Measurements from ENCODE around the gene RASSF8. TPM values are rescaled to one million over a fixed set of nuclear protein-coding genes. Genes with fewer than 3 reads are reported as not detected.

Gene RASSF8
- total RNA-seq, 4 donors from 2014 or later: 56.8 to 81.0 (median 77.3) TPM

DNA sequence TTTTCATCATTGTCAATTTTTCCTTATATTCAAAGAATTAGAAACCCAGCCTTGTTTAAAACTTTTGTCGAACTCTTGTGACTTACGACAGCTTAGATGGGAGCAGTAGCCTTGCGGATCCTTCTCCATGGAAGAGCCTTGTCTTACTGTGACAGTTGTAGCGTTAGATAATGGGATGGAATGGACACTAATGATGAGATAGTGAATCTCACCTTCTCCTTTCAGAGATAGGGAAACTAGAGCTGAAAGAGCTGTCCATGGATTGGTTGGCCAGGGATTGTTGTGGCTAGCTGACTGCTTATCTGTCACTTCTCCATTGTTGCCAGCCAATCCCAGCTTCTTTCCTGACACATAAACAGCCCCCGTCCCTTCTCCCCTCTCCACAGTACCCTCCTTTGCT is 107.0 kb downstream of the RASSF8 start:
- no peak for TF ChIP-seq EP300 (IDR thresholded peaks at IDR 0.05)
- TF ChIP-seq, protein P1, sequence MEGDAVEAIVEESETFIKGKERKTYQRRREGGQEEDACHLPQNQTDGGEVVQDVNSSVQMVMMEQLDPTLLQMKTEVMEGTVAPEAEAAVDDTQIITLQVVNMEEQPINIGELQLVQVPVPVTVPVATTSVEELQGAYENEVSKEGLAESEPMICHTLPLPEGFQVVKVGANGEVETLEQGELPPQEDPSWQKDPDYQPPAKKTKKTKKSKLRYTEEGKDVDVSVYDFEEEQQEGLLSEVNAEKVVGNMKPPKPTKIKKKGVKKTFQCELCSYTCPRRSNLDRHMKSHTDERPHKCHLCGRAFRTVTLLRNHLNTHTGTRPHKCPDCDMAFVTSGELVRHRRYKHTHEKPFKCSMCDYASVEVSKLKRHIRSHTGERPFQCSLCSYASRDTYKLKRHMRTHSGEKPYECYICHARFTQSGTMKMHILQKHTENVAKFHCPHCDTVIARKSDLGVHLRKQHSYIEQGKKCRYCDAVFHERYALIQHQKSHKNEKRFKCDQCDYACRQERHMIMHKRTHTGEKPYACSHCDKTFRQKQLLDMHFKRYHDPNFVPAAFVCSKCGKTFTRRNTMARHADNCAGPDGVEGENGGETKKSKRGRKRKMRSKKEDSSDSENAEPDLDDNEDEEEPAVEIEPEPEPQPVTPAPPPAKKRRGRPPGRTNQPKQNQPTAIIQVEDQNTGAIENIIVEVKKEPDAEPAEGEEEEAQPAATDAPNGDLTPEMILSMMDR (IDR thresholded peaks at IDR 0.05): no peak
- TF ChIP-seq POLR2A (IDR thresholded peaks at IDR 0.05; ENCODE audit: low read depth): no peak
- TF ChIP-seq POLR2AphosphoS5 (IDR thresholded peaks at IDR 0.05): no peak
- Histone ChIP-seq H3K36me3 (peaks cover 0 to 14% (median 0%) of the 10 kb centered on the region in 4 donors), H3K9me3 (no peaks in the 10 kb centered on the region), H3K27ac (replicated peaks in 1 of 4) (no peak overlapping the region), H3K4me3 (no peak overlapping the region), H3K4me1 (no peaks in the 10 kb centered on the region), H3K27me3 (no peaks in the 10 kb centered on the region)
- WGBS: 96% methylated on average over 5 of the region's 5 CpGs
- no peak for DNase-seq (ENCODE audit: extremely low spot score)
- intact Hi-C loops (cut with DNase I): no loop called here

DNA sequence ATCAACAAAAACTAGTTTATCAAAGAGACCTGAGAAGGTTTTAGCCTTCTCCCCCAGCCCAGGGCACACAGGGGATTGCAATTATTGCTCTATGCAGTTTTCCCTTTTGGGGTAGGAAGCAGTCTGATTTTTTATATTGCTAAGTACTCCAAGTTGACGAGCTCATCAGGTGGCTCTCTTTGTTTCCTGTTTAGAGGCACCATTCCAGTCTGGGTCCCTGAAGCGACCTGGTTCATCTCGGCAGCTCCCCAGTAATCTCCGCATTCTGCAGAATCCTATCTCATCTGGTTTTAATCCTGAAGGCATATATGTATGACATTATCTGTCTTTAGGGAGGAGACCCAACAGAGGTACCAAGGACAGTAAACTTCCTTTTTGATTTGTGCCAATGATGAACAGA is 110.0 kb downstream of the RASSF8 start:
- no peak overlapping the region for H3K27ac ChIP-seq (replicated peaks in 1 of 4)
- TF ChIP-seq, protein P1 (IDR thresholded peaks at IDR 0.05): no peak
- TF ChIP-seq POLR2AphosphoS5 (IDR thresholded peaks at IDR 0.05) (no peak), EP300 (IDR thresholded peaks at IDR 0.05) (no peak), POLR2A (IDR thresholded peaks at IDR 0.05; ENCODE audit: low read depth) (no peak)
- no peaks in the 10 kb centered on the region for H3K4me1 ChIP-seq
- 88% methylated on average over 4 of the region's 4 CpGs for WGBS
- no peak for DNase-seq (ENCODE audit: extremely low spot score)
- no peak overlapping the region for H3K4me3 ChIP-seq
- H3K36me3 ChIP-seq: peaks cover 0 to 14% (median 0%) of the 10 kb centered on the region in 4 donors
- no peaks in the 10 kb centered on the region for H3K9me3 ChIP-seq
- intact Hi-C loops (cut with DNase I): no loop called here
- H3K27me3 ChIP-seq: no peaks in the 10 kb centered on the region

DNA sequence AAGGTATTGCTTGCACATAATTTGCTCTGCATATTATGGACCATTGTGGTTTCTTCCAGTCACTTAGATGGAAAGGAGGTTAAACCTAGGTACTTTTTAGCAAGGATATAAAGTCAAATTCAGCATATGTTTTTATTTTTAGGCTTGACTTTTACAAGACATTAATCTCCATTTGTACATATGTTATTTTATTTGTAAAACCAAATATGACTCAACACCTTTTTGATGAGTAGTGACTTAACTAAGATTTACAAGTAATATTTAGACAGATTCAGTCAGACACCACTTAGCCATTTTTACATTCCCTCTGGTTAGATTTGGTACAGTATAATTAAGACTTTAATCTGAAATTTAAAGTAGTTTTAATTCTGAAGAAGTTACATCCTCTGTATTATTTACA is 111.3 kb downstream of the RASSF8 start:
- intact Hi-C loops (cut with DNase I): no loop called here
- Histone ChIP-seq H3K27ac (replicated peaks in 1 of 4) (no peak overlapping the region), H3K27me3 (no peaks in the 10 kb centered on the region), H3K9me3 (no peaks in the 10 kb centered on the region), H3K36me3 (peaks cover 0 to 14% (median 0%) of the 10 kb centered on the region in 4 donors), H3K4me1 (no peaks in the 10 kb centered on the region), H3K4me3 (no peak overlapping the region)
- TF ChIP-seq POLR2A (IDR thresholded peaks at IDR 0.05; ENCODE audit: low read depth): no peak
- TF ChIP-seq, protein P1 (IDR thresholded peaks at IDR 0.05): no peak
- TF ChIP-seq EP300 (IDR thresholded peaks at IDR 0.05): no peak
- DNase-seq (ENCODE audit: extremely low spot score): no peak

DNA sequence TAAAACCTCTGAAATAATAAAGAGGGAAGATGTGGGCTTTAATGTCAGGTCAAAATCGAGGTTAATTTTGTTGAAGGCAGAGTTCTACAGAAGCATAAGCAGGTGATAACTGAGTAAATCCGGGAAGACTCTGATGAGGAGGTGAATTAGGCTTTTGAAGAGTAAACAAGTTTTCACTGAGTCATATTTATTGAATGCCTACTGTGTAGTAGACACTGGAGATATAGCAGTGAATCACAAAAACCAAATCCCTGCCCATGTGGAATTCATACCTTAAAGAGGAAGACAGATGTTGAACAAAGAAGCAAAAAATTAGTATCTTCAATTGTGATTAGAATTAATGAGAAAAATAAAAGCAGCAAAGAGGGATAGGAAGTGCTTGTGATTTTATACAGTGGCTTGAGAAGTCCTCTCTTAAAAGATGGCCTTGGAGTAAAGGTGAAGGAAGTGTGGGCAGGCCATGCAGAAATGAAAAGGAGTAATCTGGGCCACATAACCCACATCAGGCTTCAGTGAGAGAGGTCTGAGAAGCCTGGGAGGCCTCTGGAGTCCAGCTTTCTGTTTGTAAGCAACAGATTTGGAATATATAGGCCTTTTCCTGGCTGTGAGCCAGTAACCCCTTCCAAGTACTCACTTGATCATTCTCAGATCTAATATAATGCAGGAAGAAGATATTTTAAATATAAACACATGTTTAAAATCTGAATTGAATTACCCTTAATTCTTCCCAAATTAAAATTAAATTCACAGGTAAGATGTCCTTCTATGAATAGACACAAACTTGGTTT is 119.6 kb downstream of the RASSF8 start:
- no peak overlapping the region for H3K27ac ChIP-seq (replicated peaks in 1 of 4)
- H3K4me1 ChIP-seq: no peaks in the 10 kb centered on the region
- no peak for DNase-seq (ENCODE audit: extremely low spot score)
- 91% methylated on average over 2 of the region's 2 CpGs for WGBS
- no peak overlapping the region for H3K4me3 ChIP-seq
- intact Hi-C loops (cut with DNase I): no loop called here
- TF ChIP-seq POLR2A (IDR thresholded peaks at IDR 0.05; ENCODE audit: low read depth): no peak
- no peak for TF ChIP-seq POLR2AphosphoS5 (IDR thresholded peaks at IDR 0.05)
- no peak for TF ChIP-seq EP300 (IDR thresholded peaks at IDR 0.05)
- TF ChIP-seq, protein P1 (IDR thresholded peaks at IDR 0.05): no peak
- no peaks in the 10 kb centered on the region for H3K9me3 ChIP-seq
- no peaks in the 10 kb centered on the region for H3K27me3 ChIP-seq
- peaks cover 0 to 5% (median 0%) of the 10 kb centered on the region in 4 donors for H3K36me3 ChIP-seq

Measured in esophagus muscularis mucosa (tissue), 4 donors.